H1 (cell line): Measurements from ENCODE around the gene HELZ2. TPM values are rescaled to one million over a fixed set of nuclear protein-coding genes. Genes with fewer than 3 reads are reported as not detected.
A peak's percentile ranks its signal among the peaks of the same experiment; 100 is the strongest.

Experiments used
- CTCF ChIA-PET: fragments of 300-600 bp; sonication (Branson Sonifier 250); formaldehyde crosslinking; loops from one replicate; lab custom pipeline; 2021; ENCODE audit not compliant: partially characterized antibody; lab: Charles Lee
- POLR2A ChIA-PET: fragments of 300-600 bp; sonication (Branson Sonifier 250); formaldehyde crosslinking; loops from one replicate; lab custom pipeline; 2021; ENCODE audit warnings: inconsistent platforms; ENCODE audit not compliant: partially characterized antibody; lab: Charles Lee
- DNase-seq, 2 experiments: peaks; one replicate each; pipeline versions ENCODE4 v3.0.0 to v3.0.0-alpha.2; 2010 to 2022; ENCODE audit warnings: low spot score in 2 of 2, low read depth in 1 of 2, mixed read lengths in 1 of 2
- FAIRE-seq: peaks from 2 replicates; lab custom pipeline; 2011; peaks lifted over from hg19 to GRCh38; lab: Jason Lieb, UNC
- H2AFZ ChIP-seq: 2 replicates; pipeline ENCODE4 v1.8.1; 2012; ENCODE audit warnings: low read length, inconsistent platforms
- H2AK5ac ChIP-seq: 2 replicates; pipeline ENCODE4 v1.6.1; 2013; ENCODE audit warnings: low read depth, low read length
- H2BK120ac ChIP-seq: replicated peaks from 2 replicates; pipeline ENCODE3; 2013; ENCODE audit warnings: low read depth, low read length, inconsistent platforms
- H2BK12ac ChIP-seq: 2 replicates; pipeline ENCODE4 v1.6.1; 2013; ENCODE audit warnings: low read depth, low read length
- H2BK15ac ChIP-seq: 2 replicates; pipeline ENCODE4 v1.6.1; 2013; ENCODE audit warnings: low read length
- H2BK20ac ChIP-seq: 2 replicates; pipeline ENCODE4 v1.6.1; 2013; ENCODE audit warnings: low read length
- H2BK5ac ChIP-seq: 2 replicates; pipeline ENCODE4 v1.6.1; 2013; ENCODE audit warnings: low read depth, low read length
- H3K14ac ChIP-seq: 2 replicates; pipeline ENCODE4 v1.6.1; 2013; ENCODE audit warnings: inconsistent platforms; ENCODE audit not compliant: insufficient read length
- H3K18ac ChIP-seq: 2 replicates; pipeline ENCODE4 v1.6.1; 2013; ENCODE audit warnings: low read length; ENCODE audit errors: extremely low read depth
- H3K23ac ChIP-seq: 2 replicates; pipeline ENCODE4 v1.6.1; 2013; ENCODE audit warnings: inconsistent platforms; ENCODE audit not compliant: insufficient read length
- H3K23me2 ChIP-seq: 2 replicates; pipeline ENCODE4 v1.6.1; 2013; ENCODE audit warnings: low read depth, low read length
- H3K27ac ChIP-seq: 2 replicates; pipeline ENCODE4 v1.6.1; 2011; ENCODE audit warnings: low read depth, low read length, inconsistent platforms
- H3K27me3 ChIP-seq, 4 experiments: replicated peaks in 1 of 4; 1 replicate in 1 of 4; 2 replicates in 3 of 4; pipeline versions ENCODE4 v1.6.1 to v1.8.1; 2011 to 2013; ENCODE audit warnings: low read length in 3 of 4, mild to moderate bottlenecking in 3 of 4, inconsistent platforms in 2 of 4, mixed read lengths in 2 of 4, moderate library complexity in 1 of 4; ENCODE audit not compliant: control insufficient read depth in 3 of 4, insufficient read depth in 3 of 4; ENCODE audit errors: extremely low read depth in 1 of 4
- H3K36me3 ChIP-seq, 4 experiments: 2 replicates each; pipeline versions ENCODE4 v1.6.1 to v1.8.1; 2011 to 2013; ENCODE audit warnings: mild to moderate bottlenecking in 4 of 4, low read length in 3 of 4, moderate library complexity in 2 of 4, control low read depth in 1 of 4, inconsistent platforms in 1 of 4; ENCODE audit not compliant: insufficient read depth in 4 of 4, control insufficient read depth in 2 of 4
- H3K4ac ChIP-seq: replicated peaks from 2 replicates; pipeline ENCODE3; 2013; ENCODE audit warnings: low read length, low read depth, mixed read lengths, inconsistent platforms; ENCODE audit not compliant: insufficient read length
- H3K4me1 ChIP-seq, 4 experiments: replicated peaks in 1 of 4; 1 replicate in 1 of 4; 2 replicates in 3 of 4; pipeline versions ENCODE4 v1.6.1 to v1.8.1; 2011 to 2013; ENCODE audit warnings: low read length in 3 of 4, inconsistent platforms in 2 of 4, mixed read lengths in 1 of 4; ENCODE audit not compliant: insufficient read depth in 4 of 4, control insufficient read depth in 3 of 4
- H3K4me2 ChIP-seq, 2 experiments: 2 replicates each; pipeline versions ENCODE4 v1.6.1 to v1.8.1; 2011 to 2013; ENCODE audit warnings: low read depth in 2 of 2, low read length in 2 of 2, control low read depth in 1 of 2, inconsistent platforms in 1 of 2, mild to moderate bottlenecking in 1 of 2; ENCODE audit not compliant: insufficient read depth in 1 of 2
- H3K4me3 ChIP-seq, 4 experiments: fragments of 200-600, 300-600 bp in 1 of 4; sonication (generic), shearing (Covaris generic), sonication (Bioruptor Twin) in 1 of 4; 2 replicates each; pipeline versions ENCODE4 v1.5.1 to v1.8.1; 2011 to 2016; ENCODE audit warnings: low read length in 4 of 4, low read depth in 3 of 4, control low read depth in 2 of 4, inconsistent platforms in 2 of 4, mild to moderate bottlenecking in 2 of 4, mixed read lengths in 1 of 4, moderate library complexity in 1 of 4; ENCODE audit not compliant: insufficient read depth in 2 of 4; ENCODE audit errors: extremely low read depth in 1 of 4
- H3K56ac ChIP-seq: replicated peaks from 2 replicates; pipeline ENCODE3; 2013; ENCODE audit warnings: low read depth, mild to moderate bottlenecking, mixed read lengths, low read length, inconsistent platforms; ENCODE audit not compliant: insufficient read length
- H3K79me1 ChIP-seq: 2 replicates; pipeline ENCODE4 v1.6.1; 2013; ENCODE audit warnings: low read depth, low read length, control low read depth
- H3K79me2 ChIP-seq, 2 experiments: 2 replicates each; pipeline versions ENCODE4 v1.6.1 to v1.8.1; 2012 to 2013; ENCODE audit warnings: low read length in 2 of 2, mild to moderate bottlenecking in 2 of 2, inconsistent platforms in 1 of 2; ENCODE audit not compliant: insufficient read depth in 2 of 2, control insufficient read depth in 1 of 2
- H3K9ac ChIP-seq, 4 experiments: replicated peaks in 1 of 4; 1 replicate in 1 of 4; 2 replicates in 3 of 4; pipeline versions ENCODE4 v1.6.1 to v1.8.1; 2011 to 2013; ENCODE audit warnings: low read depth in 3 of 4, low read length in 3 of 4, control low read depth in 2 of 4, mild to moderate bottlenecking in 2 of 4, moderate library complexity in 2 of 4, inconsistent platforms in 1 of 4; ENCODE audit errors: extremely low read depth in 1 of 4
- H3K9me3 ChIP-seq, 2 experiments: 2 replicates each; pipeline versions ENCODE4 v1.6.1 to v1.8.1; 2012 to 2013; ENCODE audit warnings: mild to moderate bottlenecking in 2 of 2, moderate library complexity in 2 of 2, control low read depth in 1 of 2, inconsistent platforms in 1 of 2, low read depth in 1 of 2, low read length in 1 of 2, mixed read lengths in 1 of 2; ENCODE audit not compliant: insufficient read depth in 2 of 2
- H4K20me1 ChIP-seq, 2 experiments: replicated peaks in 1 of 2; 2 replicates each; pipeline versions ENCODE3 to v1.8.1; 2011 to 2013; ENCODE audit warnings: inconsistent platforms in 2 of 2, low read length in 2 of 2, mild to moderate bottlenecking in 1 of 2; ENCODE audit not compliant: insufficient read depth in 2 of 2, control insufficient read depth in 1 of 2
- H4K5ac ChIP-seq: 2 replicates; pipeline ENCODE4 v1.6.1; 2013; ENCODE audit warnings: low read length, low read depth, mixed read lengths, inconsistent platforms; ENCODE audit not compliant: insufficient read length
- H4K8ac ChIP-seq: 2 replicates; pipeline ENCODE4 v1.8.0; 2013; ENCODE audit warnings: mild to moderate bottlenecking, moderate library complexity, low read length, inconsistent platforms; ENCODE audit not compliant: insufficient read depth; ENCODE audit errors: extremely low read depth
- H4K91ac ChIP-seq: replicated peaks from 2 replicates; pipeline ENCODE3; 2013; ENCODE audit warnings: low read length, mixed read lengths, inconsistent platforms; ENCODE audit not compliant: insufficient read length
- WGBS, 2 experiments: shearing (Covaris generic) in 1 of 2; methylation state at CpG; one replicate each; pipeline versions ENCODE4 v1.1.6 to v1.1.7; 2013 to 2015; ENCODE audit warnings: low lambda C conversion rate in 2 of 2, mixed read lengths in 2 of 2, inconsistent platforms in 1 of 2, low coverage in 1 of 2, missing lambda C conversion rate in 1 of 2; ENCODE audit not compliant: insufficient replicate concordance in 2 of 2, insufficient coverage in 1 of 2, insufficient read length in 1 of 2; ENCODE audit errors: extremely low coverage in 1 of 2, missing lambda C conversion rate in 1 of 2; 5-methylcytosine and 5-hydroxymethylcytosine counted together
- polyA plus RNA-seq, 7 experiments: library from polyadenylated mRNA; depleted of rRNA in 3 of 7; stranded (reverse) in 5 of 7; unstranded in 2 of 7; fragments of >200 nt in 5 of 7; fragments of 200-250 nt in 2 of 7; gene quantifications; 1 replicate in 5 of 7; 2 replicates in 1 of 7; 4 replicates in 1 of 7; pipeline versions ENCODE4 v1.2.1 to v1.2.3, GENCODE V29; 2011 to 2013; ENCODE audit warnings: missing spikeins in 2 of 7, mixed read lengths in 2 of 7
- total RNA-seq: library from RNA; stranded (reverse); fragmentation: NEBNext Ultra II Directional; extraction: Animal tissue kit (Norgen Biotek cat#: 25700); gene quantifications from 2 replicates; pipeline ENCODE4 v1.2.1, GENCODE V29; 2021

Gene HELZ2
- total and polyA plus RNA-seq, 2 of the 8 experiments (the other 6 are each of a cell fraction or from before 2014, with no cell fraction given) = 7.9 to 17.5 TPM

GRCh38 chr20:63533871-63534393, 40.1 kb downstream of the HELZ2 start:
- Histone ChIP-seq H4K8ac (peak overlapping the region; percentile 89), H3K4me1 (peaks cover 0 to 22% (median 3%) of the 10 kb centered on the region in 4 experiments; a peak in 5 of 7 replicates), H3K18ac (no peak overlapping the region), H3K14ac (no peak overlapping the region), H3K23me2 (peaks cover 3% of the 10 kb centered on the region; the same call in 1 of the 2 replicates), H3K79me1 (no peaks in the 10 kb centered on the region; the same call in 1 of the 2 replicates), H2BK12ac (0 out of 2 replicates have a peak overlapping the region, but pooled peaks have one; percentile 39), H2AK5ac (no peak overlapping the region), H3K79me2 (no peaks in the 10 kb centered on the region), H3K36me3 (no peaks in the 10 kb centered on the region), H3K4me3 (no peak overlapping the region), H3K56ac (no peak overlapping the region), H3K9ac (no peak overlapping the region), H2BK120ac (no peak overlapping the region), H2BK20ac (no peak overlapping the region), H3K27me3 (no peaks in the 10 kb centered on the region), H3K9me3 (no peaks in the 10 kb centered on the region), H4K5ac (no peak overlapping the region), H3K27ac (no peak overlapping the region; the same call in 1 of the 2 replicates), H2AFZ (no peak overlapping the region), H2BK5ac (0 out of 2 replicates have a peak overlapping the region, but pooled peaks have one; percentile 44), H4K91ac (no peak overlapping the region), H3K4me2 (no peak overlapping the region), H2BK15ac (no peak overlapping the region), H4K20me1 (peaks cover 0 to 3% of the 10 kb centered on the region in 2 experiments), H3K4ac (peak overlapping the region; percentile 53), H3K23ac (no peak overlapping the region)
- CTCF ChIA-PET = interaction anchor here (0.9 to 4.8 kb wide), 5 partner anchors 8 to 241 kb away, joined by 3 to 23 read pairs (median 3); partner anchors contain the start of gene SRMS
- WGBS, 2 experiments = 87% methylated on average over 24 of the region's 28 CpGs; no CpG with 5 or more reads in 1 of the 2 experiments
- POLR2A ChIA-PET = interaction anchor here (1.3 to 7.8 kb wide), 3 partner anchors 9 to 14 kb away, joined by 3 to 59 read pairs (median 3); partner anchors contain the start of genes PPDPF and SRMS
- DNase-seq (peak in 1 of 2 experiments; percentile 56), FAIRE-seq (no peak)
